OCI-LY3 (cell line): ENCODE results near the gene HIVEP3.

Source experiments
- EZH2phosphoT487 ChIP-seq: fragments of 200-600 bp; shearing (Covaris generic); IDR thresholded peaks from 2 replicates; pipeline ENCODE4 v1.6.1; 2018; ENCODE audit warnings: antibody characterized with exemption, mixed run types, low read depth
- TF ChIP-seq, protein P1 (sequence below): fragments of 200-600, 300-600 bp; sonication (generic); IDR thresholded peaks from 2 replicates; pipeline ENCODE4 v1.5.1; 2014; ENCODE audit warnings: antibody characterized with exemption, low read length, low read depth

DNA sequence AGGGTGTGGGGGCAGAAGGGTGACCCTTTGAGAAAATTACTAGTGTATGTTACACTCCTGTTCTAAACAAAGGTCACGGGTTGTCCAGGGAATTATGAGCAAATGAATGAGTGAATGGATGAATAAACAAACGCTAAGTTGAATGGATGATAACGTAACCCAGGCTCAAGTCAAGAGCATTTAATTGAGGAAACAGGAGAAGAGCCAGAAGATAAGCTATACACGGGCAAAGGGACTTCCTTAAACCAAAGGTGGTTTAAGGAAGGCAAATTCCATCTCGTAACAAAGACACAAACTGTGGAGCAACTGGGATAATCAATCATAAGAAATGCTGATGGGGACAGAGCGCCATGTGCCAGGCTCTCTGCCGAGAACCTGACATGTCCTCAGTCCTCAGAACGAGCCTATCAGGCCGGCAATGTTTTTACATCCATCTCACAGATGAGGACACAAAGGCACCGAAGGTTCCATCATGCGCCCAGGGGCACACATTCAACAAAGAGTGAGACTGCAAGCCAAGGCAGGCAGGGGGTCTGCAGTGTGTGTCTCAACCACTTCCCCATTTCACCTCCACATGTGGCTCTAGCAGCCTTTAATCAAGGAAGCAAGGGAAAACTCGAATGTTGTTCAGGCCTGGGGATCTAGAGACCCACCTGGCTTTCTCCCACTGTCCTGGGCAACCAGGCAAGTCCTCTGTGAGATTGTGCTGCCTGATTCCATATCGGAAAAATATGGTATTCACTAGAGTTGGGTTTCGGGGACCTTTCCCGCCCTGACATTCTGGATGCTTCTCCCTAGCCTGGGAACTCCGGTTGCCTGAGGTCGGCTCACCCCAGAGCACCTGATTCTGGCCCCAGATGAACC, 307.4 kb downstream of the HIVEP3 start:
- TF ChIP-seq, protein P1, sequence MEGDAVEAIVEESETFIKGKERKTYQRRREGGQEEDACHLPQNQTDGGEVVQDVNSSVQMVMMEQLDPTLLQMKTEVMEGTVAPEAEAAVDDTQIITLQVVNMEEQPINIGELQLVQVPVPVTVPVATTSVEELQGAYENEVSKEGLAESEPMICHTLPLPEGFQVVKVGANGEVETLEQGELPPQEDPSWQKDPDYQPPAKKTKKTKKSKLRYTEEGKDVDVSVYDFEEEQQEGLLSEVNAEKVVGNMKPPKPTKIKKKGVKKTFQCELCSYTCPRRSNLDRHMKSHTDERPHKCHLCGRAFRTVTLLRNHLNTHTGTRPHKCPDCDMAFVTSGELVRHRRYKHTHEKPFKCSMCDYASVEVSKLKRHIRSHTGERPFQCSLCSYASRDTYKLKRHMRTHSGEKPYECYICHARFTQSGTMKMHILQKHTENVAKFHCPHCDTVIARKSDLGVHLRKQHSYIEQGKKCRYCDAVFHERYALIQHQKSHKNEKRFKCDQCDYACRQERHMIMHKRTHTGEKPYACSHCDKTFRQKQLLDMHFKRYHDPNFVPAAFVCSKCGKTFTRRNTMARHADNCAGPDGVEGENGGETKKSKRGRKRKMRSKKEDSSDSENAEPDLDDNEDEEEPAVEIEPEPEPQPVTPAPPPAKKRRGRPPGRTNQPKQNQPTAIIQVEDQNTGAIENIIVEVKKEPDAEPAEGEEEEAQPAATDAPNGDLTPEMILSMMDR, result no peak
- TF ChIP-seq EZH2phosphoT487, result no peak
